ENCODE measurements around the gene TMEM273. TPM values are rescaled to one million over a fixed set of nuclear protein-coding genes. Genes with fewer than 3 reads are reported as not detected.

Gene TMEM273
- total RNA-seq, 1 donor from 2014 or later: 1.7 TPM

GRCh38 chr10:49175587-49176309 lies 12.4 kb downstream of the TMEM273 start:
- no peak for DNase-seq

GRCh38 chr10:49174926-49175500 lies 13.2 kb downstream of the TMEM273 start:
- DNase-seq: no peak

- no peak for DNase-seq
Measured at GRCh38 chr10:49174261-49174925, 13.8 kb downstream of the TMEM273 start.

- no peak for DNase-seq
Measured at GRCh38 chr10:49173853-49174252, 14.3 kb downstream of the TMEM273 start.

- no peak for DNase-seq
Measured at GRCh38 chr10:49173201-49173772, 14.9 kb downstream of the TMEM273 start.

GRCh38 chr10:49172777-49173132 lies 15.4 kb downstream of the TMEM273 start:
- DNase-seq: no peak

- no peak for DNase-seq
Measured at GRCh38 chr10:49172061-49172776, 16.0 kb downstream of the TMEM273 start.

GRCh38 chr10:49171326-49172060 lies 16.7 kb downstream of the TMEM273 start:
- DNase-seq: no peak

GRCh38 chr10:49170632-49171325 lies 17.4 kb downstream of the TMEM273 start:
- no peak for DNase-seq

- no peak for DNase-seq
Measured at GRCh38 chr10:49169776-49170175, 18.4 kb downstream of the TMEM273 start.

GRCh38 chr10:49168831-49169500 lies 19.2 kb downstream of the TMEM273 start:
- DNase-seq: no peak

- DNase-seq: no peak
Measured at GRCh38 chr10:49168171-49168540, 20.0 kb downstream of the TMEM273 start.

GRCh38 chr10:49167425-49168170 lies 20.6 kb downstream of the TMEM273 start:
- DNase-seq: no peak

GRCh38 chr10:49166484-49167400 lies 21.4 kb downstream of the TMEM273 start:
- no peak for DNase-seq

GRCh38 chr10:49165821-49166483 lies 22.2 kb downstream of the TMEM273 start:
- DNase-seq: no peak

GRCh38 chr10:49165259-49165658 lies 22.9 kb downstream of the TMEM273 start:
- DNase-seq: no peak

- DNase-seq: no peak
Measured at GRCh38 chr10:49164559-49165188, 23.5 kb downstream of the TMEM273 start.

GRCh38 chr10:49163741-49164140 lies 24.4 kb downstream of the TMEM273 start:
- no peak for DNase-seq
